Adrenal gland (tissue), 12 donors: ENCODE data around the gene HDAC4. TPM values are rescaled to one million over a fixed set of nuclear protein-coding genes. Genes with fewer than 3 reads are reported as not detected.

Experiments used
- DNase-seq, 7 donors: peaks; one replicate each; pipeline ENCODE4 v3.0.0-alpha.2; 2019 to 2020
- H3K27ac ChIP-seq, 5 donors: fragments of 200-600 bp; sonication (generic) in 4 of 5; 1 replicate in 3 of 5; 2 replicates in 2 of 5; pipeline versions ENCODE4 v1.5.1 to v1.8.0; 2016 to 2020; ENCODE audit warnings: mild to moderate bottlenecking in 1 of 5
- H3K27me3 ChIP-seq: fragments of 200-600 bp; 2 replicates; pipeline ENCODE4 v1.8.0; 2021
- H3K36me3 ChIP-seq, 2 donors: fragments of 200-600 bp; replicated peaks in 1 of 2; 1 replicate in 1 of 2; 2 replicates in 1 of 2; pipeline versions ENCODE4 v1.5.1 to v1.8.0; 2018 to 2022
- H3K4me1 ChIP-seq, 2 donors: fragments of 200-600 bp; replicated peaks in 1 of 2; 1 replicate in 1 of 2; 2 replicates in 1 of 2; pipeline versions ENCODE4 v1.5.1 to v1.8.0; 2018 to 2021
- H3K4me3 ChIP-seq, 4 donors: fragments of 200-600 bp; sonication (generic) in 3 of 4; one replicate each; pipeline ENCODE4 v1.5.1; 2016 to 2018
- H3K9me3 ChIP-seq, 3 donors: fragments of 200-600 bp; sonication (generic) in 1 of 3; replicated peaks in 1 of 3; 1 replicate in 2 of 3; 2 replicates in 1 of 3; pipeline versions ENCODE4 v1.5.1 to v1.8.0; 2016 to 2021
- POLR2A ChIP-seq, 2 donors: fragments of 450-650 bp; IDR thresholded peaks; one replicate each; pipeline ENCODE4 v1.6.1; 2017; ENCODE audit warnings: antibody characterized with exemption in 2 of 2, mild to moderate bottlenecking in 2 of 2, moderate library complexity in 1 of 2
- WGBS, 4 donors: extraction: QIAGEN DNeasy Blood & Tissue Kit in 2 of 4; methylation state at CpG; one replicate each; pipeline versions ENCODE4 v1.1.5 to v1.1.7; 2013 to 2017; 5-methylcytosine and 5-hydroxymethylcytosine counted together
- intact Hi-C, 2 donors: fragments of 100-400 bp; cut with DNase I; formaldehyde crosslinking; loops; one replicate each; pipeline versions ENCODE4 v1.14.1 to v1.15.0; 2022 to 2023
- polyA plus RNA-seq, 3 donors: library from polyadenylated mRNA; stranded (reverse); fragments of 200-250 nt in 2 of 3; fragments of 350-450 nt in 1 of 3; fragmentation: Illumina TruSeq in 1 of 3; extraction: RNeasy Lipid Tissue Mini Kit (QIAGEN cat#74804) in 1 of 3; gene quantifications; one replicate each; pipeline ENCODE4 v1.2.3, GENCODE V29; 2013 to 2014
- total RNA-seq, 9 donors: library from RNA; depleted of rRNA in 4 of 9; stranded (reverse); fragments of >200 nt in 4 of 9; fragments of 120-200 nt in 1 of 9; fragmentation: NEBNext Ultra II Directional in 1 of 9; extraction: Animal tissue kit (Norgen Biotek cat#: 25700) in 1 of 9; gene quantifications; one replicate each; pipeline versions ENCODE4 v1.1.0 to v1.2.4, GENCODE V29; 2013 to 2023
- TF ChIP-seq, protein P1 (sequence below), 6 experiments: fragments of 450-650 bp in 4 of 6; fragments of 200-600 bp in 2 of 6; sonication (generic) in 1 of 6; IDR thresholded peaks; 1 replicate in 5 of 6; 2 replicates in 1 of 6; pipeline versions ENCODE4 v1.5.1 to v1.8.0; 2016 to 2021; ENCODE audit warnings: antibody characterized with exemption in 6 of 6, mild to moderate bottlenecking in 2 of 6, moderate library complexity in 1 of 6
- donor health status: healthy with polysubstance abuse.
- donor health status: Bipolar disorder and iron deficiency.
- donor health status: DM: yes; HTN: yes; CAD: no.
- donor health status: DM: no; HTN: no; CAD: no.
- donor health status: DM: no; HTN: no; CAD: no.
- donor health status: DM: yes; HTN: yes; CAD: no.

Gene HDAC4
- total and polyA plus RNA-seq, 12 donors, result 8.3 to 88.9 (median 28.7) TPM

DNA sequence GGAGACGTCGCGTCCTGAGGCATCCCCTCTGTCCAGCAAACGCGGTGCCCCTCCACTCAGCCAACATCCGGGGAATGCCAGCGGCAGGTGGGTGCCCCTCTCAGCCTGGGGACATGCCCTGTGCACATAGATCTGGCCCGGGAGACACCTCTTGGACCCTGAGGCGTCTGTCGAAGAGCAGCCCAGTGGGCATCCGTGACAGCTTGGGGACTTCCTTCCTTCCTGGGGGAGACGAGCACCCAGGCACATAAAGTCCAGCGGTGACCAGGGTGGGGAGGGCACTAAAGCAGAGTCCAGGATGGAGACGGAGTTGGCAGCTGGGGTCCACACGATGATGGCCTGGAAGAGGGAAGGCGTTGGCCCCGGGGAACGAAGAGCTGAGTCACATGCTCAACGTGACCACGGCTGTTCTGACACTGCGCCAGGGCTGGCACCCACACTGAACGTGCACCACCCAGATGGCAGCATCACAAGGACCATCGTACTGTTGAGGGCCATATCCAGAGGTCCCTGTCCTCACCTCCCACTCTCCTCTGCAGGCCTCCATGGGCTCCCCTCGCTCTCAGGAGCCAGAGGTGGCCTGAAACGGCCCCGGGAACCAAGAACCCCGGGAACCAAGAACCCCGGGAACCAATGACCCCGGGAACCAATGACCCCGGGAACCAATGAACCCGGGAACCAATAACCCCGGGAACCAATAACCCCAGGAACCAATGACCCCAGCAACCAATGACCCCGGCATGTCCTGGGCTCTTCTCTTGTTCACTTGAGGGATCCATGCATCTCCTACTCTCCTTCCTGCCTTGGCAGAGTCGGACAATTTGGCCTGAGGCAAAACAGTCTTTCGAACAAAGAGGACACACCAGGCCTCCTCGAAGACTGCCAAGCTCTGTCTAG, 22.6 kb downstream of the HDAC4 start:
- H3K27ac ChIP-seq, result no peak overlapping the region
- no peaks in the 10 kb centered on the region for H3K36me3 ChIP-seq
- H3K27me3 ChIP-seq, result no peaks in the 10 kb centered on the region
- no peaks in the 10 kb centered on the region for H3K9me3 ChIP-seq
- peak in 1 of 7 donors; percentile 14 for DNase-seq
- 85 to 91% (median 88%) methylated on average over 23 to 36 of the region's 36 CpGs for WGBS, 4 donors
- intact Hi-C loops, result no loop called here
- H3K4me3 ChIP-seq, result no peak overlapping the region
- TF ChIP-seq POLR2A (IDR thresholded peaks at IDR 0.05), result no peak
- TF ChIP-seq, protein P1, sequence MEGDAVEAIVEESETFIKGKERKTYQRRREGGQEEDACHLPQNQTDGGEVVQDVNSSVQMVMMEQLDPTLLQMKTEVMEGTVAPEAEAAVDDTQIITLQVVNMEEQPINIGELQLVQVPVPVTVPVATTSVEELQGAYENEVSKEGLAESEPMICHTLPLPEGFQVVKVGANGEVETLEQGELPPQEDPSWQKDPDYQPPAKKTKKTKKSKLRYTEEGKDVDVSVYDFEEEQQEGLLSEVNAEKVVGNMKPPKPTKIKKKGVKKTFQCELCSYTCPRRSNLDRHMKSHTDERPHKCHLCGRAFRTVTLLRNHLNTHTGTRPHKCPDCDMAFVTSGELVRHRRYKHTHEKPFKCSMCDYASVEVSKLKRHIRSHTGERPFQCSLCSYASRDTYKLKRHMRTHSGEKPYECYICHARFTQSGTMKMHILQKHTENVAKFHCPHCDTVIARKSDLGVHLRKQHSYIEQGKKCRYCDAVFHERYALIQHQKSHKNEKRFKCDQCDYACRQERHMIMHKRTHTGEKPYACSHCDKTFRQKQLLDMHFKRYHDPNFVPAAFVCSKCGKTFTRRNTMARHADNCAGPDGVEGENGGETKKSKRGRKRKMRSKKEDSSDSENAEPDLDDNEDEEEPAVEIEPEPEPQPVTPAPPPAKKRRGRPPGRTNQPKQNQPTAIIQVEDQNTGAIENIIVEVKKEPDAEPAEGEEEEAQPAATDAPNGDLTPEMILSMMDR (IDR thresholded peaks at IDR 0.05), result no peak
- H3K4me1 ChIP-seq, result peaks cover 0 to 7% of the 10 kb centered on the region in 2 donors

DNA sequence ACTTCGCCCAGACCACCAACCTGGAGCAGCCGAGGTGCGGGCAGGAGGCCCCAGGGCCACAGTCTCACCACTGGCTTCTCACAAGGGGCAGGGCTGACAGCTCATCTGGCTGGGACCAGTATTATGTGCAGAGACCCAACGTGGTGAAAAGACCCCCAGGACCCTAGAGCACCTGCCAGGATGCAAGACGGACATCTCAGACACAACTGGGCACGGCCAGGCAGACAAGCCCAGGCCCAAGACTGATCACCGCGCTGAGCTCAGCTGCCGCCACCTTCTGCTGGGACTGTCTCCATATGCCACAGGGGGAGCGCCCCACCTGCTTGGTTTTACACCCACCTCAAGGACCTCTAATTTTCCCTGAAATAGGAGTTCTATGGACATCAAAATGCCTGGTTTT, 23.2 kb downstream of the HDAC4 start:
- Histone ChIP-seq H3K27ac (no peak overlapping the region), H3K9me3 (no peaks in the 10 kb centered on the region), H3K27me3 (no peaks in the 10 kb centered on the region), H3K4me3 (no peak overlapping the region), H3K4me1 (peaks cover 0 to 7% of the 10 kb centered on the region in 2 donors), H3K36me3 (no peaks in the 10 kb centered on the region)
- intact Hi-C loops, result no loop called here
- DNase-seq, result peak in 1 of 7 donors; percentile 6
- WGBS, 4 donors, result 83 to 95% (median 93%) methylated on average over 5 to 10 of the region's 10 CpGs
- TF ChIP-seq POLR2A (IDR thresholded peaks at IDR 0.05), result no peak
- TF ChIP-seq, protein P1 (IDR thresholded peaks at IDR 0.05), result no peak

DNA sequence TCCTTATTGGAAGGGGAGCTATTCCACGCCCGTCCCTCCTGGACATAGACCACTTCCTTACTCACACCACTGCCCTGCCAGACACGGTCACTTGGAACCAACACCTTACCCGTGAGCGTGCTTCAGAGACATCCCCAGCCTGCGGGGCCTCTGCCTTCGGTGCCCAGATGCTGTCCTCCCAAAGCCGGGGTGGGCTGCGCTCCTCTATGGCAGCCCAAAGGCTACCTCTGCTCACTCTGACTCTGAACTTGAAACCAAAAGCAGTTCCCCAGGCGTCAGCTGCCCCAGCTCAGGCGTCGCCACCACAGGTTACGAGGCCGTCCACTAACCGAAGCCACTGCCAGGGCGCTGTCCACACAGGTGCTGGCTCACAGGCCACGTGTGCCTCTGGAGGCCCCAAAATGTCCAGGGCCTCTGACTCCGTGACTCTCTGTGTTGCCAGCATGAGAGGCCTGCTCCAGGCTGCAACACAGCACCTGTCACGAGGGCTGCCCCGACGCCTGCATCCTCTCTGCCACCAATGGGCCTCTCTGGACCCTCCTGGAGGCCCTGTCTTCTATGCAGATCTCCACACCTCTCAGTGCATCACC, 23.8 kb downstream of the HDAC4 start:
- Histone ChIP-seq H3K4me3 (no peak overlapping the region), H3K27me3 (no peaks in the 10 kb centered on the region), H3K9me3 (no peaks in the 10 kb centered on the region), H3K4me1 (peaks cover 0 to 7% of the 10 kb centered on the region in 2 donors), H3K27ac (no peak overlapping the region), H3K36me3 (no peaks in the 10 kb centered on the region)
- no peak for DNase-seq
- intact Hi-C loops, result no loop called here
- no peak for TF ChIP-seq POLR2A (IDR thresholded peaks at IDR 0.05)
- TF ChIP-seq, protein P1 (IDR thresholded peaks at IDR 0.05), result no peak
- 95 to 98% (median 96%) methylated on average over 9 to 21 of the region's 21 CpGs for WGBS, 4 donors

DNA sequence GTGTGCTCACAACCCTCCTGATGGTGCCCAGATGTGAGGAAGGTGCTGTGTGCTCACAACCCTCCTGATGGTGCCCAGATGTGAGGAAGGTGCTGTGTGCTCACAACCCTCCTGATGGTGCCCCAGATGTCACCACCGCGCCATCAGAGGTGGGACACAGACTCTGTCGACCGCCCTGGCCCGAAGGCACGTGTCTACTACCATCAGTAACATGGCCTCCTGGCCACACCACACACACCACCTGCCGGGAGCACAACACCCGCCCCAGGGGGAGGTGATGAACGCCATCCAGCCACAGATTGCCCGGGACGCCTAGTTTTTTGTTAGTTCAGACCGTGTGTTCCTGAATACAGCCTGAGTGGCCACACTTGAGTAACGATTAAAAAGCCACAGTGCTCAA, 24.5 kb downstream of the HDAC4 start:
- Histone ChIP-seq H3K36me3 (no peaks in the 10 kb centered on the region), H3K9me3 (no peaks in the 10 kb centered on the region), H3K27me3 (no peaks in the 10 kb centered on the region), H3K27ac (no peak overlapping the region), H3K4me3 (no peak overlapping the region), H3K4me1 (peaks cover 0 to 7% of the 10 kb centered on the region in 2 donors)
- TF ChIP-seq, protein P1 (IDR thresholded peaks at IDR 0.05), result no peak
- TF ChIP-seq POLR2A (IDR thresholded peaks at IDR 0.05), result no peak
- DNase-seq, result peak in 1 of 7 donors; percentile 9
- WGBS, 4 donors, result 90 to 100% (median 93%) methylated on average over 6 to 13 of the region's 13 CpGs
- intact Hi-C loops, result no loop called here
